Vagina (tissue), 2 donors: ENCODE measurements around the gene CDC14A.

Source experiments
- CTCF ChIP-seq, 3 experiments: fragments of 450-650 bp in 2 of 3; fragments of 200-600 bp in 1 of 3; sonication (generic) in 1 of 3; IDR thresholded peaks; one replicate each; pipeline ENCODE4 v1.5.1; 2017 to 2019; ENCODE audit warnings: antibody characterized with exemption in 3 of 3, mild to moderate bottlenecking in 2 of 3, moderate library complexity in 2 of 3
- POLR2A ChIP-seq, 2 donors: fragments of 450-650 bp; IDR thresholded peaks; one replicate each; pipeline ENCODE4 v1.6.1; 2017; ENCODE audit warnings: antibody characterized with exemption in 2 of 2, mild to moderate bottlenecking in 2 of 2, moderate library complexity in 2 of 2

- TF ChIP-seq CTCF (IDR thresholded peaks at IDR 0.05): no peak
- TF ChIP-seq POLR2A (IDR thresholded peaks at IDR 0.05): no peak
Measured at GRCh38 chr1:100323419-100324106, 28.7 kb upstream of the CDC14A start.
